A673 (cell line): Measurements from ENCODE around the gene TBC1D19. TPM values are rescaled to one million over a fixed set of nuclear protein-coding genes. Genes with fewer than 3 reads are reported as not detected.

Experiments
- BruUV-seq: library from RNA; stranded (reverse); fragments of 400-500 nt; replicated peaks from 2 replicates; lab custom pipeline; 2021; lab: Mats Ljungman, UMichigan
- CTCF ChIA-PET: fragments of 300-600 bp; sonication (Branson Sonifier 250); formaldehyde crosslinking; loops from one replicate; lab custom pipeline; 2022; ENCODE audit warnings: antibody characterized with exemption; lab: Charles Lee
- POLR2A ChIA-PET: fragments of 300-600 bp; sonication (Branson Sonifier 250); formaldehyde crosslinking; loops from one replicate; lab custom pipeline; 2022; ENCODE audit warnings: antibody characterized with exemption; ENCODE audit not compliant: low non-redundant PET; lab: Charles Lee
- DNase-seq: peaks from one replicate; pipeline ENCODE4 v3.0.0-alpha.2; 2015; ENCODE audit warnings: low spot score
- H3K27ac ChIP-seq: fragments of 200-600 bp; sonication (generic); 2 replicates; pipeline ENCODE4 v1.5.1; 2016; ENCODE audit warnings: mixed run types, low read depth, mild to moderate bottlenecking, mixed read lengths, antibody characterized with exemption, low read length; ENCODE audit not compliant: poor library complexity, severe bottlenecking
- H3K27me3 ChIP-seq: fragments of 200-600 bp; sonication (generic); replicated peaks from 2 replicates; pipeline ENCODE4 v1.6.1; 2017; ENCODE audit warnings: mixed run types, low read depth, mild to moderate bottlenecking, mixed read lengths, antibody characterized with exemption, low read length; ENCODE audit not compliant: insufficient read depth, poor library complexity
- H3K36me3 ChIP-seq: fragments of 200-600 bp; sonication (generic); 2 replicates; pipeline ENCODE4 v1.6.1; 2016; ENCODE audit warnings: mixed run types, mild to moderate bottlenecking, mixed read lengths, antibody characterized with exemption, low read length; ENCODE audit not compliant: insufficient read depth, poor library complexity, severe bottlenecking
- H3K4me1 ChIP-seq: fragments of 200-600 bp; sonication (generic); 2 replicates; pipeline ENCODE4 v1.6.1; 2017; ENCODE audit warnings: mixed run types, mild to moderate bottlenecking, mixed read lengths, antibody characterized with exemption, low read length; ENCODE audit not compliant: insufficient read depth, poor library complexity, severe bottlenecking
- H3K4me3 ChIP-seq: fragments of 200-600 bp; sonication (generic); 2 replicates; pipeline ENCODE4 v1.5.1; 2016; ENCODE audit warnings: low read depth, mixed run types, mild to moderate bottlenecking, mixed read lengths, low read length; ENCODE audit not compliant: poor library complexity, severe bottlenecking
- H3K9me3 ChIP-seq: fragments of 200-600 bp; sonication (generic); 2 replicates; pipeline ENCODE4 v1.6.1; 2016; ENCODE audit warnings: mixed run types, low read depth, mild to moderate bottlenecking, mixed read lengths, antibody characterized with exemption, low read length; ENCODE audit not compliant: poor library complexity, severe bottlenecking
- EZH2 ChIP-seq: fragments of 200-600 bp; sonication (generic); IDR thresholded peaks from 2 replicates; pipeline ENCODE4 v1.6.1; 2017; ENCODE audit warnings: borderline replicate concordance, low read depth, mild to moderate bottlenecking, mixed read lengths, antibody characterized with exemption, low read length; ENCODE audit not compliant: poor library complexity, severe bottlenecking
- intact Hi-C: fragments of 100-400 bp; cut with micrococcal nuclease; formaldehyde crosslinking; loops from one replicate; pipeline ENCODE4 v1.10.0; 2022; ENCODE audit not compliant: unreplicated experiment
- total RNA-seq: library from RNA; stranded (reverse); gene quantifications from 2 replicates; pipeline ENCODE4 v1.2.3, GENCODE V29; 2021
- TF ChIP-seq, protein P1 (sequence below): fragments of 300-800, 200-600 bp; sonication (generic); conservative IDR thresholded peaks from 2 replicates; pipeline ENCODE4 v1.5.1; 2017; ENCODE audit warnings: low read depth, mild to moderate bottlenecking, antibody characterized with exemption, low read length, moderate library complexity, mixed read lengths

The TBC1D19 gene
- total RNA-seq, 1 experiment from 2014 or later = 9.9 TPM

DNA sequence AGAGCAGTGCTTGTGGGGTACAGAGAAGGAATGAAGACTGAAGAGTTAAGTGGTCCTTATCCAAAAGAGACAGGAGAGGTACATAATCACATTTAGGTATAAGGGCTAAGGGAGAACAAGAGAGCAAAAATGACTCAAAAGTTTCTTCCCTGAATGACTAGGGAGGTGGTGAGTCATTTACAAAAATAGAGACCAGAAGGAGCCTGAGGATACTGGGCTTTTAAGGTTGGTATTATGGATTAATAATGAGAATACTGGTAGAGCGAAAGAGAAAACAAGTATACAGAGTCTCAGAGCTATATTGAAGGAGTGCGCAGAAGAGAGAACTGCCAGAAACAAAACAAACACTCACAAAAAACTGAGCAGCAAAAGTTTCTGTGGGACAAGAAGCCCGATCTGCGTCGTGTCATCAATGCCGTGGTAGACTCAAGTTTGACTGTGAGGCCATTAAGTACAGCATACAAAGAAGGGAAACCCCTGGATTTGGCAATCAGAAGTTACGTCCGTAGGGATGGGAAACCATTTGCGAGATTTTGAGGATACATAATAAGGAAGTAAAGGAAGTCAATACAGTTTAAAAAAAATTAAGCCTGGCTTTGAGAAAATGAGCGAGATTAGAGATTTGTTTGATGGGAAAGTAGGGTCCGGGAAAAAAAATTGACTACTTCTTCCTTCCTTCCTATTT, 147.6 kb downstream of the TBC1D19 start:
- no peak overlapping the region for H3K27ac ChIP-seq
- BruUV-seq = no TSS peak
- ChIA-PET CTCF (no interaction called here), POLR2A (no interaction called here)
- H3K4me1 ChIP-seq = no peaks in the 10 kb centered on the region
- no peaks in the 10 kb centered on the region for H3K27me3 ChIP-seq
- DNase-seq = no peak
- no peaks in the 10 kb centered on the region for H3K9me3 ChIP-seq
- no peak overlapping the region for H3K4me3 ChIP-seq
- intact Hi-C loops = no loop called here
- no peak for TF ChIP-seq EZH2
- TF ChIP-seq, protein P1, sequence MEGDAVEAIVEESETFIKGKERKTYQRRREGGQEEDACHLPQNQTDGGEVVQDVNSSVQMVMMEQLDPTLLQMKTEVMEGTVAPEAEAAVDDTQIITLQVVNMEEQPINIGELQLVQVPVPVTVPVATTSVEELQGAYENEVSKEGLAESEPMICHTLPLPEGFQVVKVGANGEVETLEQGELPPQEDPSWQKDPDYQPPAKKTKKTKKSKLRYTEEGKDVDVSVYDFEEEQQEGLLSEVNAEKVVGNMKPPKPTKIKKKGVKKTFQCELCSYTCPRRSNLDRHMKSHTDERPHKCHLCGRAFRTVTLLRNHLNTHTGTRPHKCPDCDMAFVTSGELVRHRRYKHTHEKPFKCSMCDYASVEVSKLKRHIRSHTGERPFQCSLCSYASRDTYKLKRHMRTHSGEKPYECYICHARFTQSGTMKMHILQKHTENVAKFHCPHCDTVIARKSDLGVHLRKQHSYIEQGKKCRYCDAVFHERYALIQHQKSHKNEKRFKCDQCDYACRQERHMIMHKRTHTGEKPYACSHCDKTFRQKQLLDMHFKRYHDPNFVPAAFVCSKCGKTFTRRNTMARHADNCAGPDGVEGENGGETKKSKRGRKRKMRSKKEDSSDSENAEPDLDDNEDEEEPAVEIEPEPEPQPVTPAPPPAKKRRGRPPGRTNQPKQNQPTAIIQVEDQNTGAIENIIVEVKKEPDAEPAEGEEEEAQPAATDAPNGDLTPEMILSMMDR = no peak
- no peaks in the 10 kb centered on the region for H3K36me3 ChIP-seq

DNA sequence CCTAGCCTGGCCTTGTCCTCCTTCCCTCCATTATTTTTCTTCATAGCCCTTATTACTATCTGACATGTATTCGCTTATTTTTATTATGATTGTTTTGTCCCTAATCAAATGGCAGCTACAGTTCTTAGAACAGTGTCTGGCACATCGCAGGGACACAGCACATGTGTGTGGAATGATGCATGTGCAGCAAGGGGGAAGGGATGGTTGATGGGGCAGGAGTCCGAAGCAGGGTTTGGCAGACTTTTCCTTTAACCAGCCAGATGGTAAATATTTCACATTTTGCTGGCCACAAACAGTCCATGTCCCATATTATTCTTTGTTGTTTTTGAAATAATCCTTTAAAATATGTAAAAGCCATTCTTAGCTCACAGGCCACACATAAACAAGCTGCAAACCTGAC, 148.5 kb downstream of the TBC1D19 start:
- TF ChIP-seq EZH2 = no peak
- TF ChIP-seq, protein P1 = no peak
- no peak overlapping the region for H3K27ac ChIP-seq
- no TSS peak for BruUV-seq
- H3K9me3 ChIP-seq = no peaks in the 10 kb centered on the region
- no peaks in the 10 kb centered on the region for H3K27me3 ChIP-seq
- ChIA-PET POLR2A (no interaction called here), CTCF (no interaction called here)
- DNase-seq = no peak
- no peaks in the 10 kb centered on the region for H3K4me1 ChIP-seq
- no peak overlapping the region for H3K4me3 ChIP-seq
- intact Hi-C loops = no loop called here
- no peaks in the 10 kb centered on the region for H3K36me3 ChIP-seq

DNA sequence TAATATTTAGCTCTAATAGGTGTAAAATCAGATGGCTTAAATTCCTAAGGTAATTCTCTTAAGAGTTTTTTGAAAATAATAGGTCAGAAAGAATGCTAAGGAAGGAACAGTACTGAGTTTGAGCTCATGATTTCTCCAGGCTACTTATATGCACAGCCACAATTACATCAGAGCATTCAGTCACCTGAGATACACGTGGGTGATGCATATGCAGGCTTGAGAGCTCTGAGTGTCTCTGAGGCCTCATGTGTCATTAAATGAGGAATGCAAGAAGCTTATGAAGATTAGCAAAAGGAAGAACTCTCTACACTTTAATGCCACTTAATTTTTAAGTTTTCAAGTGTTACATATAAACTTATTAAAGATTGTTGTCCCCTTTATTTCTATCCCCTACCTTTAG, 152.7 kb downstream of the TBC1D19 start:
- CTCF ChIA-PET = no interaction called here
- DNase-seq = no peak
- Histone ChIP-seq H3K27me3 (no peaks in the 10 kb centered on the region), H3K4me3 (no peak overlapping the region), H3K9me3 (no peaks in the 10 kb centered on the region), H3K27ac (no peak overlapping the region), H3K36me3 (no peaks in the 10 kb centered on the region), H3K4me1 (peaks cover 11% of the 10 kb centered on the region)
- POLR2A ChIA-PET = no interaction called here
- intact Hi-C loops = no loop called here
- TF ChIP-seq EZH2 = no peak
- TF ChIP-seq, protein P1 = no peak
- BruUV-seq = no TSS peak
